Psoas muscle (tissue), 8 donors: ENCODE measurements around the gene FNDC11. TPM values are rescaled to one million over a fixed set of nuclear protein-coding genes. Genes with fewer than 3 reads are reported as not detected.

Source experiments
- ATAC-seq, 4 donors: fragments of 200-7000 bp; cut with Tn5 transposase; one replicate each; pipeline ENCODE4 v1.9.1; 2020; ENCODE audit warnings: moderate library complexity in 3 of 4, mild to moderate bottlenecking in 2 of 4
- DNase-seq, 2 donors: peaks; one replicate each; pipeline ENCODE4 v3.0.0-alpha.2; 2020
- H3K27ac ChIP-seq: fragments of 200-600 bp; one replicate; pipeline ENCODE4 v1.8.0; 2022
- H3K27me3 ChIP-seq, 3 donors: fragments of 200-600 bp in 1 of 3; one replicate each; pipeline versions ENCODE4 v1.6.1 to v1.8.0; 2013 to 2022; ENCODE audit warnings: low read length in 2 of 3, mild to moderate bottlenecking in 2 of 3, moderate library complexity in 1 of 3; ENCODE audit not compliant: insufficient read depth in 3 of 3
- H3K36me3 ChIP-seq, 2 donors: fragments of 200-600 bp in 1 of 2; one replicate each; pipeline versions ENCODE4 v1.6.1 to v1.8.0; 2013 to 2022; ENCODE audit warnings: low read depth in 1 of 2, mild to moderate bottlenecking in 1 of 2, moderate library complexity in 1 of 2; ENCODE audit not compliant: insufficient read depth in 1 of 2
- H3K4me1 ChIP-seq: fragments of 200-600 bp; one replicate; pipeline ENCODE4 v1.8.0; 2022
- H3K4me3 ChIP-seq: fragments of 200-600 bp; one replicate; pipeline ENCODE4 v1.8.0; 2022; ENCODE audit warnings: mild to moderate bottlenecking
- H3K9me3 ChIP-seq: fragments of 200-600 bp; one replicate; pipeline ENCODE4 v1.8.0; 2022
- CTCF ChIP-seq: fragments of 200-600 bp; IDR thresholded peaks from one replicate; pipeline ENCODE4 v1.8.0; 2022; ENCODE audit warnings: antibody characterized with exemption
- WGBS, 3 donors: extraction: QIAGEN DNeasy Blood & Tissue Kit; methylation state at CpG; one replicate each; pipeline versions ENCODE4 v1.1.6 to v1.1.7; 2013; 5-methylcytosine and 5-hydroxymethylcytosine counted together
- intact Hi-C, 2 donors: fragments of 100-400 bp; cut with DNase I; formaldehyde crosslinking; loops; one replicate each; pipeline versions ENCODE4 v1.11.0 to v1.14.2; 2022
- polyA plus RNA-seq, 3 donors: library from polyadenylated mRNA; stranded (reverse); fragments of 200-250 nt; gene quantifications; one replicate each; pipeline ENCODE4 v1.2.3, GENCODE V29; 2013
- total RNA-seq, 4 donors: library from RNA; stranded (reverse); fragmentation: NEBNext Ultra II Directional in 2 of 4; extraction: Animal tissue kit (Norgen Biotek cat#: 25700) in 2 of 4; gene quantifications; one replicate each; pipeline versions ENCODE4 v1.2.1 to v1.2.4, GENCODE V29; 2021 to 2023
- donor health status: healthy with polysubstance abuse.
- donor health status: DM: no; HTN: no; CAD: no; lungs with moderate emphysema.
- donor health status: Bipolar disorder and iron deficiency.
- donor health status: healthy.
- donor health status: DM: yes; HTN: yes; CAD: no.
- donor health status: DM: no; HTN: no; CAD: no.
- donor health status: DM: no; HTN: no; CAD: no.
- donor health status: DM: yes; HTN: yes; CAD: no.

FNDC11 gene
- total and polyA plus RNA-seq, 7 donors = 0.07 to 0.14 (median 0.08) TPM; not detected in 4

GRCh38 chr20:63566395-63567135 lies 12.6 kb downstream of the FNDC11 start:
- TF ChIP-seq CTCF = no peak
- Histone ChIP-seq H3K4me1 (no peaks in the 10 kb centered on the region), H3K4me3 (no peak overlapping the region), H3K27ac (no peak overlapping the region), H3K27me3 (peaks cover 0 to 16% (median 0%) of the 10 kb centered on the region in 3 donors), H3K36me3 (peaks cover 0 to 7% of the 10 kb centered on the region in 2 donors), H3K9me3 (no peaks in the 10 kb centered on the region)
- 90% methylated on average over 45 to 46 of the region's 46 CpGs for WGBS, 3 donors
- DNase-seq = no peak
- peak in 1 of 4 donors; percentile 36 for ATAC-seq
- intact Hi-C loops = no loop called here

GRCh38 chr20:63567136-63567385 lies 13.1 kb downstream of the FNDC11 start:
- peaks cover 0 to 7% of the 10 kb centered on the region in 2 donors for H3K36me3 ChIP-seq

GRCh38 chr20:63567386-63568169 lies 13.6 kb downstream of the FNDC11 start:
- peak; percentile 51 to 76 for DNase-seq
- intact Hi-C loops = no loop called here

More at GRCh38 chr20:63567136-63567385, 13.1 kb downstream of the FNDC11 start:
- peaks cover 0 to 19% (median under 1%) of the 10 kb centered on the region in 3 donors for H3K27me3 ChIP-seq
- H3K27ac ChIP-seq = no peak overlapping the region
- H3K4me3 ChIP-seq = no peak overlapping the region
- 85 to 91% (median 91%) methylated on average over 22 of the region's 22 CpGs for WGBS, 3 donors
- H3K9me3 ChIP-seq = no peaks in the 10 kb centered on the region
- H3K4me1 ChIP-seq = no peaks in the 10 kb centered on the region
- ATAC-seq = peak in 1 of 4 donors; percentile 18
- TF ChIP-seq CTCF = no peak
- DNase-seq = no peak
- intact Hi-C loops = no loop called here

GRCh38 chr20:63568170-63568981 lies 14.4 kb downstream of the FNDC11 start:
- TF ChIP-seq CTCF = no peak
- intact Hi-C loops = no loop called here
- Histone ChIP-seq H3K9me3 (no peaks in the 10 kb centered on the region), H3K4me3 (no peak overlapping the region), H3K36me3 (peaks cover 0 to 4% of the 10 kb centered on the region in 2 donors), H3K27me3 (peaks cover 0 to 29% (median 3%) of the 10 kb centered on the region in 3 donors), H3K4me1 (no peaks in the 10 kb centered on the region), H3K27ac (no peak overlapping the region)
- WGBS, 3 donors = 70 to 84% (median 72%) methylated on average over 32 to 43 of the region's 43 CpGs
- ATAC-seq (peak in 1 of 4 donors; percentile 10), DNase-seq (no peak)

More at GRCh38 chr20:63567386-63568169, 13.6 kb downstream of the FNDC11 start:
- 84 to 91% (median 88%) methylated on average over 36 to 37 of the region's 37 CpGs for WGBS, 3 donors
- Histone ChIP-seq H3K27me3 (peaks cover 0 to 24% (median 3%) of the 10 kb centered on the region in 3 donors), H3K9me3 (no peaks in the 10 kb centered on the region), H3K4me3 (no peak overlapping the region), H3K36me3 (peaks cover 0 to 4% of the 10 kb centered on the region in 2 donors), H3K4me1 (no peaks in the 10 kb centered on the region), H3K27ac (no peak overlapping the region)
- ATAC-seq = peak in 1 of 4 donors; percentile 52
- no peak for TF ChIP-seq CTCF
